ENCODE results near the gene SPECC1.

- TF ChIP-seq EZH2 (IDR thresholded peaks at IDR 0.05; ENCODE audit: insufficient read depth, low read length) (no peak), CTCF (IDR thresholded peaks at IDR 0.05; ENCODE audit: insufficient read depth, low read depth, low read length) (no peak)
Measured at GRCh38 chr17:20111538-20111937, 102.4 kb downstream of the SPECC1 start.

Data from astrocyte (in vitro differentiated cells and primary cell).